Measurements from ENCODE around the gene IRS1.
A peak's percentile ranks its signal among the peaks of the same experiment; 100 is the strongest.
"Not testable (repeated sequence)": the region's sequence is repeated elsewhere in the genome, so short reads cannot be mapped to it uniquely, and the experiment has no call there.

Gene IRS1, protein sequence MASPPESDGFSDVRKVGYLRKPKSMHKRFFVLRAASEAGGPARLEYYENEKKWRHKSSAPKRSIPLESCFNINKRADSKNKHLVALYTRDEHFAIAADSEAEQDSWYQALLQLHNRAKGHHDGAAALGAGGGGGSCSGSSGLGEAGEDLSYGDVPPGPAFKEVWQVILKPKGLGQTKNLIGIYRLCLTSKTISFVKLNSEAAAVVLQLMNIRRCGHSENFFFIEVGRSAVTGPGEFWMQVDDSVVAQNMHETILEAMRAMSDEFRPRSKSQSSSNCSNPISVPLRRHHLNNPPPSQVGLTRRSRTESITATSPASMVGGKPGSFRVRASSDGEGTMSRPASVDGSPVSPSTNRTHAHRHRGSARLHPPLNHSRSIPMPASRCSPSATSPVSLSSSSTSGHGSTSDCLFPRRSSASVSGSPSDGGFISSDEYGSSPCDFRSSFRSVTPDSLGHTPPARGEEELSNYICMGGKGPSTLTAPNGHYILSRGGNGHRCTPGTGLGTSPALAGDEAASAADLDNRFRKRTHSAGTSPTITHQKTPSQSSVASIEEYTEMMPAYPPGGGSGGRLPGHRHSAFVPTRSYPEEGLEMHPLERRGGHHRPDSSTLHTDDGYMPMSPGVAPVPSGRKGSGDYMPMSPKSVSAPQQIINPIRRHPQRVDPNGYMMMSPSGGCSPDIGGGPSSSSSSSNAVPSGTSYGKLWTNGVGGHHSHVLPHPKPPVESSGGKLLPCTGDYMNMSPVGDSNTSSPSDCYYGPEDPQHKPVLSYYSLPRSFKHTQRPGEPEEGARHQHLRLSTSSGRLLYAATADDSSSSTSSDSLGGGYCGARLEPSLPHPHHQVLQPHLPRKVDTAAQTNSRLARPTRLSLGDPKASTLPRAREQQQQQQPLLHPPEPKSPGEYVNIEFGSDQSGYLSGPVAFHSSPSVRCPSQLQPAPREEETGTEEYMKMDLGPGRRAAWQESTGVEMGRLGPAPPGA (N-terminal part only)

DNA sequence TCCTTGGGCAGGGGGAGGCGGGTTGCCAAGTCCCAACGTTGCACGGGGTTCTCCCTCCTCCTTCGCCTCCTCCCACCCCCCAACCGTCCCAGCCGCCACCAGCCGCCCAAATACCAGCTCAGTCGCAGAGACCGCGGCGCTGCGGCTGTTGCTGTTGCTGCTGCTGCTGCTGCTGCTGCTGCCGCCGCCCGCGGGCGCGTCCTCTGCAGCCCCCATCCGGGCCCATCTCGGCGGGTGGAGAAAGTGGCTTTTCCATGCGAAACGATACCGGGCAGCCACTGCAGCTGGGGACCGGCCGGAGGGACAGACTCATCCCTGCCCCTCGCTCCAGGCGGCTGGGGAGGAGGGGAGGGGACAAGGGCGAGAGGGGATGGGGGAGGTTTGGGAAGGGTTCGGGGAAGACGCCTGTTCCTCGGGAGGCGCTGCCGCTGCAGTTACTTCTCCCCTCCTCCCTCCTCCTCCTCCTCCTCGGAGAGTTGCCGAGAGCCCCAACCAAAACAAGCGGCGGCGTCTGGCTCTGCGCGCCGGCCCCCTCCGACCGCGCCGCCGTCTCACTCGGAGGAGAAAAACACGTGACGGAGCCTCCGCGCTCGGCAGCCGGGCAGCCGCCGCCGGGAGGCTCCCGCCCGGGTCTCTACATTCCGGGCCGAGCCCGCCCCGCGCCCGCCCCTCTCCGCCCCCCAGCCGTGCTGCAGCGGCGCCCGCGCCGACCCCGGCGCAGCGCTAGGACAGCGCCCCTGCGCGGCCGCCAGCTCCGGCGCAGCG lies at the start of gene IRS1:
Gene IRS1 (minus strand): TSS at position 610 of the 765 bp plus-strand sequence. CDS start 1,082 bp downstream, outside the sequence.
- DNase-seq, result peak; percentile 60

DNA sequence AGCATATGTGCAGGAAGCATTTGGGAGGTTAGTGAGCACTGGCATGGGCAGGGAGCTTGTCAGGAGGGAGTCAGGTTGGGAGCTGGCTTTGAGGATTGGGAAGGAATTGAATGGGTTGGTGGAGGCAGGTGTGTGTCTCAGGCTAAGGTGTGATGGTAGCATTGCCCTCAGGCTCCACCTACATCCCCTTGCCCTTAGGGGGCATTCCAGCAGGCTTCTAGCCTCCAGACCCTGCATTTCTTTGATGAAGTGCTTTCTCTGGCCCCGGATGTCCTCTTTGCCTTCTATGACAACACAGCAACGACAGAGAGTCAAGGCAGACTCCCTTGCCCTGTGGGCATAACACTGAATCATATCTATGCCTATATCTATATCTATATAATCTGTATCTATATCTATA lies 49.7 kb upstream of the IRS1 start:
- DNase-seq, result no peak

DNA sequence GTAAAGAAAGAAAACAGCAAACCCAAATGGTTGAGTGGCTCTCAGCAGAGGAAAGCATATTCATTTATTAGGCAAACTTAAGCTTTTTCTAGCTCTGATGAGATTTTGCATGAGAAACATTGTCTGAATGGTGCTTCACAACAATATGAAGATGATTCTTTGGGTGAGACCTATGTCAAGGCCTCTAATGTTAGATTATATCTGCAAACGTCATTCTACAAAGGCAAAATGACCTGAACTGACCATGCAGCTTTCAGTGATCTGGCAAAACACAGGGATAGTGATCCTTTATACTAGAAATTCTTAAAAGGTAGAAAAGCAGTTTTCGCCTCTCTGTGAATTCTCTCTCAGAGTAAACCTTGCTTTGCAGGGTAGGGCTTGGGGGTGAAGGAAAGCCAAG lies 47.9 kb upstream of the IRS1 start:
- DNase-seq, result no peak

DNA sequence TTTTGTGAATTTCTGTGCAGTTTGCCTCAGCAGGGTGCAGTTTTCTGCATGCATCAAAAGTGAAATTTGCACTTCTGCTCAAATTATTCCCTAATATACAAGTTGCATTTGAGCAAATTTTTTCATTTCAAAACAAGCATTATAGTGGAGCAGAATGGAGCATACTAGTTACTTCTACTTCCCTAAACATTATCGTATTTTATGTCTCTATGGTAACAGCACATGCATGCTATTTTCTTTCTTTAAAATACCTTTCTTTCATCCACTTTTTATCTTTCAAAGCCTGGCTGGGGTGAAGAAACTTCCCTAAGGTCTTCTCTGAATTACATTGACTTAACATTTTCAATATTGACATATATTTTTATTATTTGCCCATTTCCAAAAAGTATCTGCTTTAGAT lies 47.5 kb upstream of the IRS1 start:
- no peak for DNase-seq

DNA sequence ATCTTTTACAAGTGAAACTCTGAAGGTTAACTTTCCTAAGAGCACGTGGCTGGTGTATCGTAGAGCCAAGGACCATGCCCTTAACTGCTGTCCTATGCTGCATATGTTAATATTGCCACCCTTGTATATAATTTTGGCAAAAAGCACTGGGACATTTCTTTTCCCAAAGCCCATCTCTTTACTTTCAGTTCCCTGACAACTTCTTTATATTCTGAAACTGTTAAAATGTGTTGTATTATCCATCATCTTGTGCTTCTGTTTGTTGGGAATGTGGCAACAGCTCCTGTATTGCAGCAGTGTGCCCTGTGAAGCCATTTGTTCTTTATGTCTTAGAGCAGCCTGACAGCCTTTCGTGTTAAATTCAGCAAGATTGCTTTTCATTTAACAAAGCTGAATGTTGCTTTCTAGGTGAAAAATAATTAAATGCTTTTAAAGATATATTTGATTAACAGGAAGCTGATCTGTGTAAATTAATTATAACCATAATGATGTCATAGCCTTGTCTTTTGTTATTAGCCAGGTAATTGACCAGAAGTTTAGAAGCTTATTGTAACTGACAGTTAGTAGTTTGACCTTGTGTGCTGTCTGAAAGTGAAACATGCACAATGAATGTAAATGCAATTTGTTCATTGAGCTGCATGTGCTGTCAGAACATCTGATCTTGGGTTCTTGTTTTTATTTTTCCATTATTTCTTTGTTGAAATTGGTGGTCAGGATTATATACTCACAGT lies 45.9 kb upstream of the IRS1 start:
- no peak for DNase-seq

DNA sequence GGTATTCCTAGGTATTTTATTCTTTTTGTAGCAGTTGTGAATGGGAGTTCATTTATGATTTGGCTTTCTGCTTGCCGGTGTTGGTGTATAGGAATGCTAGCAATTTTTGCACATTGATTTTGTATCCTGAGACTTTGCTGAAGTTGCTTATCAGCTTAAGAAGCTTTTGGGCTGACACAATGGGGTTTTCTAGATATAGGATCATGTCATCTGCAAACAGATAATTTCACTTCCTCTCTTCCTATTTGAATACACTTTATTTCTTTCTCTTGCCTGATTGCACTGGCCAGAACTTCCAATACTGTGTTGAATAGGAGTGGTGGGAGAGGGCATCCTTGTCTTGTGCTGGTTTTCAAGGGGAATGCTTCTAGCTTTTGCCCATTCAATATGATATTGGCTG lies 43.4 kb upstream of the IRS1 start:
- DNase-seq, result not testable (repeated sequence)

DNA sequence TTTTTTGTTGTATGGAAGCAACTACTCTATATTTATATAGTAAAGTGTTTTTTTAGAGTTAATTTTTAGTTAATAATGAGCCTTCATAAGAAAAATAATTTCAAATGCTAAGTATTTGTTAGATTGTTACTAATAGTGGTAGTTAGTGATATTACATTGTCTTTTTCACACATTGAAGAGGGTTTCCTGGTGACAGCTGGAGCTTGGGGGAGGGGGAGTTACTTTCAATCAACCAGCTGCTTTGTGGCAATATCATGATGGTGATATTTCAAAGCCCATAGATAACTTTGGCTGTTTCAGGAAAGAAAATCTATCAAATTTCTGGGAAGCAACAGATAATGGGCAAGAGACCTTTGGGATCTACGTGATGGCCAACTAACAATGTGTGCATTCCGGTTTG lies 40.3 kb upstream of the IRS1 start:
- DNase-seq, result no peak

DNA sequence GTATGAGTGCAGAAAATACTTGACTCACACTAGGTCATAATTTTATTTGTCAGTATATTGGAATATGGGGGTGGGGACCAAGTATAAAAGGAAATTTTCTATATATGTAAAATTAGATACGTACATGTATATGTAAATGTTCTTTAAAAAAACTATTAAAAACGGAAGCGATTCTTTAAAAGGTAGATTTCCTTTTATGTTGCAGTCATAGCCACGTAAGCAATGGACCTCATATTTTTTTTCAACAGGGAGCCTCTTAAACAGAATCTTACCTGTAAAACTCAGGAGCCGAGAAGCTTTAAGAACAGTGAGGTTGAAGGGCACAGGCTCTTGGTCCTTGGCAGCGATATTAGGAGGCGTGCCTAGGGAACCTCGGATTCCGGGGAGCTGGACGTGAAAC lies 39.5 kb upstream of the IRS1 start:
- no peak for DNase-seq

DNA sequence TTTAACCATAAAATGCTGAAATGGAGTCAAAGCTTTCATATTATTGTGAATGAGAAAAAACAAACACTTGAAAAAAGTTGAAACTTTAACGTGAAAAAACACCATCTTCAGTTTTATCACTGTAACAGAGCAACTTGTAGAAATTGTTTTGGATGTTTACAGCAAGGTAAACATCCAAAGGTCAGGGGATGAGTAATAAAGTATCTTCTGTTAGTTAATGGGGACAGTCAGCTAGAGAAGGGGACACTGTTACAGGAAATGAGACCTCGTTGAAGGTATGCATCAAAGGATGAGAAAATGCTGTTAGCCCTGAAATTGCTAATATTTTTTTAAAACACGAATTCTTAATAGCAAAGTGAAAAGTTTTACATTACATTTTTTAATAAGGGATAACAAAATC lies 39.1 kb upstream of the IRS1 start:
- DNase-seq, result no peak

DNA sequence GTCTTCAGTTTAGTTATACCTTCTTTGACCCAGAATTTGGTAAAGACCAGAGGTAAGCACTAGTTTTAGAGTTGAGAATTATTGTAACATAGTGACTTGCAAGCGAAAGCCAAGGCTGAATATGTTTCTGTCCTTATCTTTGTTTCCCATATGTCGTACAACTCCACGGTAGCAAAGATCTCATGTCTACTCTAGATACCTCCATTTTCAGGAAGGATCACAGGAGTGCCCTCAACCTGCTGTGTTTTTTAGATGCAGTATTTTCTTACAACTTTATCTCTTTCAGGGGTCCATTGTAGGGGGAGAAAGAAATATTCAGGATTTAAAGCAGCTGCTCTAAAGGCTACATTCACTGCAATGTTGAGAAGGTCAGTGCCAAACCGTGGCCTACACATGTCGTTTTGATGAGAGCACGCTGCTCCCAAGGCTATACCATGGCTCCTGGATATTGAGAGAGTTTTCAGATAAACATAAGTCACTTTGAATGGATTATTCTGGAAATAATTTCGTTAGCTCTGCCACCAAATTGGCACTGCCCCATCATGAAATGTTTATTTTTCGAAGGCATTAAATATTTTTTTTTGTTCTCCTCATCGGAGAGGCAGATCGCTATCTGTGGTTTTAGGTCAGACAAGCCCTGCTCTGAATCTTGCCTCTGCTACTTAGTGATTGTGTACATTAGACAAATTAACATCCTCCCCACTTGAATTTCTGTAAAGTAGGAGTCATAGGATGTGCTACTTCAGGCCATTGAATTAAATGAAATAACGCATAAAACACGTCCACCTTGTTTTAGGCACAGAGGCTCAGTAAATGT lies 38.4 kb upstream of the IRS1 start:
- DNase-seq, result no peak

DNA sequence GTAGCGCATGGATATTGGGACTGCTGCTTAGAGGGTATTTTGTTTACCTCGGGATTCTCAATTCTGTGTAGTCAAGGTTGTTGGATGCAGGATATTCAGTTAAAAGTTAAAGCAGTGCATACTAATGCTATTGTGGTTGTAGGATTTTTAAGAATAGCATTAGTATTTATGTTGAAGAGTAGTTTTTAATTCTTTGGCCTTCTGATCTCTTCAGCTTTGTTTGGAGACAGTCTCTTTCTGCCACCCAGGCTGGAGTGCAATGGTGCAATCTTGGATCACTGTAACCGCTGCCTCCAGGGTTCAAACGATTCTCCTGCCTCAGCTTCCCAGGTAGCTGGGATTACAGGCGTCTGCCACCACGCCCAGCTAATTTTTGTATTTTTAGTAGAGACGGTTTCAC lies 37.7 kb upstream of the IRS1 start:
- DNase-seq, result no peak

DNA sequence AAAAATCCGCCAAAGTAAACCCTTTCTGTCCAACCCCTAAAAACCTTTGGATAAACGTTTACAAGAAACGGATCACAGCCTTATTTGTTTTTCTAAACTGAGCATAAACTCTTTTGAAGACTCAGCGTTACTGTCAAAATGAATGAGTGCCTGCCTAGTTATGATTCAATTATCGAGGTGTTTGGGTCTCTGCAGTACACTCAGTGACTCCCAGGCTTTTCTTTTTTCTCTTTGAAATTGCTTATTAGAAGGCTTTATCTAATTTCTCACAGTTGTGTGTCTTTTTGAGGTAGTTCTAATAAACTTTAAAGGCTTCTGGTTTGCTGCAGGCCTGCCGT lies 36.9 kb upstream of the IRS1 start:
- no peak for DNase-seq

DNA sequence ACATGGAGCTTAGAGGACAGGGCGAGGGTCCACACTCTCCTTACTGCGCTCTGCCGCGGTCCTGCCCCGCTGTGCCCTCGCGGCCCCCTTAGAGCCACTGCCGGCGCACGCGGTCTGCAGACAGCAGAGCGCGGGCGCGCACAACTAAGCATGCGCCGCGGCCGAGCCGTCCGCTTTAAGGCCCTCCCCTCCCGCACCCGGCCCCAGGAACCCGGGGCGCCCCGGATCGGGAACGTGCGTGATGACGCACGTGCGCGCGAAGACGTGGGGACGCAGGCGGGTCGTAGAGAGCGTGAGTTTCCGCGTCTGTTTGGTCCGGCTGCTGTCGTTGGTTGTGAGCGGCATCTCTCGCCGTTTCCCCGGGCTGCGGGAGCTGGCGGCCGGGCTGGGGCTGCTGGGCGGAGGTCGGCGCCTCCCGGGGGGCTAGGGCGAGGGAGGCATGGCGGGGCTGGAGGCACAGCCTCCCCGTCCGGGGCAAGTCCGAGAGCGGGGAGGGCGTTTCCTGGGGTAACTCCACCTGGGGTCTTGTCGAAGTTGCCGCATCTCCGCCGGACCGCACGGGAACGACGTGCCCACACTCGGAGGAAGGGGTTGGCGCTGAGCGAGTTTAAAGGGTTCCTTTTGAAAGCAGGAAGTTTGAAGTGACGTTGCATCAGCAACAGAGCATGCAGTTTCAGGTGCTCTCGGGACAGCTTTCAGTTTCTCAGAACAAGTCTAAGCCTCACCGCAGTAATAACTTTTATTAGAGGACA lies 36.4 kb upstream of the IRS1 start, which contains the start of gene RHBDD1:
Gene RHBDD1 (plus strand): TSS at position 259 of the 752 bp plus-strand sequence. CDS start 28,640 bp downstream, outside the sequence.
- DNase-seq, result peak; percentile 92

DNA sequence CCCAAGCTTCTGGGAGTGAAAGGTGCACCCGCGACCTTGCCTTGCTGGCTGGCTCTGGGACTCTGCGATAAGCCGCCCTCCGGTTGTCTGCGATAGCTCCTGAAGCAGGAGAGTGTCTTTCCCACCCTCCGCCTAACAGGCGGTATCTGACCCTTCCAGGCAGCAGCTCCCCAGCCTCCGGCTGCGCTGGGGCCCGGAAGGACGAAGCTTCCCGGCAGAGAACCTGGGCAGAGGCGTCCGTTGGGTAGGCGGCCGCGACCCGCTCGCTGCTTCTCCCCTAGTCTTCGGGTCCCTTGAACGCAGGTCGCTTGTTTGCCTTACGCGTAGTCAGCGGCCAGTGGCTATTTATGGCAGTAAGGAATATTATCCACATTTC lies 35.8 kb upstream of the IRS1 start:
- no peak for DNase-seq

DNA sequence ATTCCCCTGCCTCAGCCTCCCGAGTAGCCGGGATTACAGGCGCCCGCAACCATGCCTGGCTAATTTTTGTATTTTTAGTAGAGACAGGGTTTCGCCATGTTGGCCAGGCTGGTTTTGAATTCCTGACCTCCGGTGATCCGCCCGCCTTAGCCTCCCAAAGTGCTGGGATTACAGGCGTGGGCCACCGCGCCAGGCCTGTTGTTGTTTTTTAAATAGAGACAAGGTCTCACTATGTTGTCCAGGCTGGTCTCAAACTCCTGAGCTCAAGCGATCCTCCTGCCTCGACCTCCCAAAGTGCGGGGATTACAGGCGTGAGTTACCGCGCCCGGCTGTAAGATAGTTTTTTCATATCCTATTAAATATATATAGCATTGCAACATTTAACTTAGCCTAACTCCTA lies 35.3 kb upstream of the IRS1 start:
- not testable (repeated sequence) for DNase-seq

DNA sequence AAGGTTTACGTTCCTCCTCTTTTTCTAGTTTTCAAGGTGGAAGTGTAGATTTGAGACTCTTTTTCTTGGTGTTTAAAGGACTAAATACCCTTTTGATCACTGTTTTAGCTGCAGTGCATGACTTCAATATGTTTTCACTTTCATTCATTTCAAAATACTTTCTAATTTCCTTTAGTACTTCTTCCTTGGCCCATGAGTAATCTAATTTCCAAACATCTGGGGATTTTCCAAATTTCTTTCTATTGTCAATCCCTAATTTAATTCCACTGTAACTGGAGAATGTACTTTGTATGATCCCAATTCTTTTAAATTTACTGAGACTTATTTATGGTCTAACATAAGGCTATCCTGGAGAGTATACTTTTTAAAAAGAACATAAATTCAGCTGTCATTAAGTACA lies 32.4 kb upstream of the IRS1 start:
- no peak for DNase-seq

DNA sequence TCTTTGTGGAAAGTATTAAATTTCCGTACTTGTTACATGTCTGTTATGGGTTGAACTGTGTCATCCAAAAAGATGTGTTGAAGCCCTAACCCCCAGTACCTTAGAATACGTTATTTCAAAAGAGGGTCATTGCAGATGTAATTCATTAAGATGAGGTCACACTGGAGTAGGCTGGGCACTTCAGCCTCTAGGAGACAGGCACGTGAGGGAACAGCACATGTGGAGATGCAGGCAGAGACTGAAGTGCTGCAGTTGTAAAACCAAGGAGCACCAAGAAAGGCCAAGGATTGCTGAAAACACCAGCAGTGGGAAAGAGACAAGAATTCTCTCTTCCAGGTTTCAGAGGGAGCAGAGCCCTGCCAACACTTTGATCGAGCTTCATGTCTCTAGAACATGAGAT lies 31.6 kb upstream of the IRS1 start:
- no peak for DNase-seq

DNA sequence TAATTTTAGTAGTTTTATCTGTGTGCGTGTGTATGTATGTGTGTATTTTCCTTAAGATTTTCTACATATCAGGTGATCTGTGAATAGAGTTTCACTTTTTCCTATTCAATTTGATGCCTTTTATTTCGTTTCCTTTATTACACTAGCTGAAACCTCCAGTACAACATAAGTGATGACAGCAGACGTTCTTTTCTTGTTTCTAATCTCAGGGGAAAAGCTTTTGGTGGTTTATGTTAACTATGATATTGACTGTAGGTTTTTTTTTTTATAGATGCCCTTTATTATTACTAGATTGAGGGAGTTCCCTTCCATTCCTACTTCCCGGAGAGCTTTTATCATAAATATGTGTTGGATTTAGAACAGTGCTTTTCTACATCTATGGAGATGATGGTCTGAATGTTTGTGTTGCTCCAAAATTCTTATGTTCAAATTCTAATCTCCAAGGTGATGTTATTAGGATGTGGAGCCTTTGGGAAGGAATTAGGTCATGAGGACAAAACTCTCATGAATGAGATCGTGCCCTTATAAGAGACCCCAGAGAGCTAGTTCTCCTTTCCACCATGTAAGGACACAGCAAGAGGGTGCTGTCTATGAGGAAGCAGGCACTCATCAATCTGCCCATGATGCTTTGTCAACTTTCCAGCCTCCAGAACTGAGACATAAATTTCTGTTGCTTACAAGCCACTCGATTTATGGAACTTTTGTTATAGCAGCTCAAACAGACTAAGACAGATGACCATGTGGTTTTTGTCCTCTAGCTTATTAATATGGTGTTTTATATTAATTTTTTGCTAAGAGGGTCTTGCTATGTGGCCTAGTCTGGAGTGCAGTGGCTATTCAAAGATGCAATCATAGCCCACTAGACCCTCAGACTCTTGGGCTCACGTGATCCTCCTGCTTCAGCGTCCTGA lies 30.4 kb upstream of the IRS1 start:
- DNase-seq, result no peak

DNA sequence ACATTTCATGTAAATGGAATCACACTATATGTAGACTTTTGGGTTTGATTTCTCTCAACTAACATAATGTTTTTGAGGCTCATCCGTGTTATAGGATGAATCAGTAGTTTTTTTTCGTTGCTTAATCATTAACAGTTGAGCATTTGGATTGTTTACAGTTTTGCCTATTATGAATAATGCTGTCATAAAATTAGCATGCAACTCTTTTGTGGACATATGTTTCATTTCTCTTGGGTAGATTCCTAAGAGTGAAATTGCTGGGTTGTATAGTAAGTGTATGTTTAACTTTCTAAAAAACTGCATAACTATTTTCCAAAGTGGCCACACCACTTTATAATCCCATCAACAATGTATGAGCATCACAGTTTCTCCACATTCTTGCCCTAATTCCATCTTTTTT lies 28.6 kb upstream of the IRS1 start:
- no peak for DNase-seq

DNA sequence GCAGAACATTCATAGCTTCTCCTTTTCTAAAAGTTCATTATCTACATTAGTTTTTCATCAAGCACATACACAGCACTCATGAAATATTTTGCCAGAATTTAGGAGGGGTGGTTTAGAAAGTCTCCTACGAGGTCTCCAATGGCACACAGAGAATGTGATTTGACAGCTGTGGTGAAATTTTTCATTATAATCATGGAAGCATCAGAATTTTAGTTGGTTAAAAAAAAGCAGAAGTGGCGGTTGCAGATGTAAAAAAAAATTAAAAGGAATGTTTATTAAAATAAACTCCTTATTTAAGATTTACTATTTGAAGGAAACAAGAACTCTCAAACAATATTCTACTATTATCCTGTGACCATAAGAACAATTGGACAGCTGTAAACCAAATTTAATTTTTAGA lies 25.4 kb upstream of the IRS1 start:
- no peak for DNase-seq
